Measurements from ENCODE around the gene INMT.

DNA sequence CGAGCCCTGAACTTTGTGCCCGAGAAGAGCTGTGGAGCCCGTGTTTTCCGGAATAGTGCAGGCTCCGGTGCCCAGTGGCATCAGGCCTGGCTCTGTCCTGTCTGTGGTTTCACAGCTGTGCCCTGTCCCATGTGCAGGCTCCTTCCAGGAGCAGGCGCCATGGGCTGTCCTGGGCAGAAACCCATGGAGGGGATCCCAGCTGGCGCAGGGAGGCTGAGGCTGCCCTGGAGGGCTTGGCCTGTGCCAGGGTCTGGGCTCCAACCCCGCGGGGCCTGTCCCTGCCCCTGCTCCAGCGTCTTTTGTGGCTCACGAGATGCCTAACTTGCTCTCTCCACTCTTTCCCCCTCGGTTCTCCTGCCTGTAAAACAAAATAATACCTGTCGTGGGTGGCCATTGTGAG lies 46.3 kb upstream of the INMT start:
- TF ChIP-seq, protein P1, sequence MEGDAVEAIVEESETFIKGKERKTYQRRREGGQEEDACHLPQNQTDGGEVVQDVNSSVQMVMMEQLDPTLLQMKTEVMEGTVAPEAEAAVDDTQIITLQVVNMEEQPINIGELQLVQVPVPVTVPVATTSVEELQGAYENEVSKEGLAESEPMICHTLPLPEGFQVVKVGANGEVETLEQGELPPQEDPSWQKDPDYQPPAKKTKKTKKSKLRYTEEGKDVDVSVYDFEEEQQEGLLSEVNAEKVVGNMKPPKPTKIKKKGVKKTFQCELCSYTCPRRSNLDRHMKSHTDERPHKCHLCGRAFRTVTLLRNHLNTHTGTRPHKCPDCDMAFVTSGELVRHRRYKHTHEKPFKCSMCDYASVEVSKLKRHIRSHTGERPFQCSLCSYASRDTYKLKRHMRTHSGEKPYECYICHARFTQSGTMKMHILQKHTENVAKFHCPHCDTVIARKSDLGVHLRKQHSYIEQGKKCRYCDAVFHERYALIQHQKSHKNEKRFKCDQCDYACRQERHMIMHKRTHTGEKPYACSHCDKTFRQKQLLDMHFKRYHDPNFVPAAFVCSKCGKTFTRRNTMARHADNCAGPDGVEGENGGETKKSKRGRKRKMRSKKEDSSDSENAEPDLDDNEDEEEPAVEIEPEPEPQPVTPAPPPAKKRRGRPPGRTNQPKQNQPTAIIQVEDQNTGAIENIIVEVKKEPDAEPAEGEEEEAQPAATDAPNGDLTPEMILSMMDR (IDR thresholded peaks at IDR 0.05; ENCODE audit: low read length): no peak
- TF ChIP-seq EZH2 (IDR thresholded peaks at IDR 0.05; ENCODE audit: borderline replicate concordance, low read length): no peak

Measured in OCI-LY1 (cell line).